Heart left ventricle (tissue), 16 donors: ENCODE measurements around the gene ERMP1. TPM values are rescaled to one million over a fixed set of nuclear protein-coding genes. Genes with fewer than 3 reads are reported as not detected.

Experiments
- ATAC-seq, 4 donors: fragments of 200-7000 bp; cut with Tn5 transposase; one replicate each; pipeline ENCODE4 v1.9.1; 2020 to 2022; ENCODE audit warnings: moderate library complexity in 4 of 4, mild to moderate bottlenecking in 3 of 4, moderate number of reproducible peaks in 1 of 4
- DNase-seq, 5 donors: peaks; one replicate each; pipeline ENCODE4 v3.0.0-alpha.2; 2020
- H3K27ac ChIP-seq, 12 donors: fragments of 200-600 bp; sonication (generic) in 4 of 12; one replicate each; pipeline versions ENCODE4 v1.5.0 to v1.8.0; 2016 to 2022; ENCODE audit warnings: mild to moderate bottlenecking in 2 of 12
- H3K27me3 ChIP-seq, 9 donors: fragments of 200-600 bp; sonication (generic) in 2 of 9; one replicate each; pipeline versions ENCODE4 v1.5.1 to v1.8.0; 2016 to 2022; ENCODE audit warnings: mild to moderate bottlenecking in 3 of 9
- H3K36me3 ChIP-seq, 9 donors: fragments of 200-600 bp; sonication (generic) in 2 of 9; one replicate each; pipeline versions ENCODE4 v1.5.0 to v1.8.0; 2018 to 2022; ENCODE audit warnings: mild to moderate bottlenecking in 2 of 9
- H3K4me1 ChIP-seq, 12 donors: fragments of 200-600 bp; sonication (generic) in 4 of 12; one replicate each; pipeline versions ENCODE4 v1.5.0 to v1.8.0; 2016 to 2022; ENCODE audit warnings: mild to moderate bottlenecking in 3 of 12
- H3K4me3 ChIP-seq, 12 donors: fragments of 200-600 bp; sonication (generic) in 4 of 12; one replicate each; pipeline versions ENCODE4 v1.5.0 to v1.8.0; 2017 to 2022; ENCODE audit warnings: mild to moderate bottlenecking in 9 of 12, moderate library complexity in 4 of 12
- H3K9me3 ChIP-seq, 12 donors: fragments of 200-600 bp; sonication (generic) in 4 of 12; one replicate each; pipeline versions ENCODE4 v1.5.0 to v1.8.0; 2016 to 2022; ENCODE audit warnings: mild to moderate bottlenecking in 1 of 12
- CTCF ChIP-seq, 12 donors: fragments of 200-600 bp; sonication (generic) in 4 of 12; IDR thresholded peaks; one replicate each; pipeline versions ENCODE4 v1.5.0 to v1.8.0; 2018 to 2022; ENCODE audit warnings: antibody characterized with exemption in 12 of 12, mild to moderate bottlenecking in 5 of 12
- POLR2A ChIP-seq, 2 donors: fragments of 450-650 bp; IDR thresholded peaks; one replicate each; pipeline ENCODE4 v1.6.1; 2017; ENCODE audit warnings: antibody characterized with exemption in 2 of 2, mild to moderate bottlenecking in 2 of 2, moderate library complexity in 2 of 2
- WGBS, 4 donors: extraction: QIAGEN DNeasy Blood & Tissue Kit in 2 of 4; methylation state at CpG; one replicate each; pipeline versions ENCODE4 v1.1.5 to v1.1.7; 2013 to 2018; 5-methylcytosine and 5-hydroxymethylcytosine counted together
- intact Hi-C, 10 donors: fragments of 100-400 bp; cut with DNase I; formaldehyde crosslinking; loops; one replicate each; pipeline versions ENCODE4 v1.11.1 to v1.14.2; 2022
- polyA plus RNA-seq, 2 donors: library from polyadenylated mRNA; stranded (reverse); fragments of 200-250 nt; gene quantifications; one replicate each; pipeline ENCODE4 v1.2.3, GENCODE V29; 2013
- total RNA-seq, 9 donors: library from RNA; depleted of rRNA in 2 of 9; stranded (reverse); fragments of >200 nt in 2 of 9; fragmentation: NEBNext Ultra II Directional in 3 of 9; extraction: Animal tissue kit (Norgen Biotek cat#: 25700) in 3 of 9; gene quantifications; one replicate each; pipeline versions ENCODE4 v1.1.0 to v1.2.4, GENCODE V29; 2016 to 2023
- donor health status: ischemic (EF 13 %, LVEDD 7.1; RV severe dilation, severe dysfunction).
- donor health status: healthy with polysubstance abuse.
- donor health status: DM: no; HTN: yes; CAD: no.
- donor health status: DM: no; HTN: no; CAD: no.
- donor health status: ischemic (EF 25% LVEDD 6.9; RV normal size, moderate dysfunction).
- donor health status: ischemic (EF 25% LVEDD 5.7; RV mildly dilated, moderate dysfunction).
- donor health status: healthy.
- donor health status: DM: yes; HTN: yes; CAD: no.
- donor health status: ischemic (EF 35%, LVEDD 5.7; RV mildly dilated, moderate dysfunction).
- donor health status: nonischemic (EF 11% LVEDD 7.7; RV severe dilation, severe dysfunction).
- donor health status: DM: yes; HTN: yes; CAD: no.
- donor health status: PGD.
- donor health status: ischemic (EF 29% LVEDD 5.4; RV normal size, mild dysfunction).
- donor health status: nonischemic (EF 23%, LVEDD 6.1; RV moderate dilation, normal function).

The ERMP1 gene
- total and polyA plus RNA-seq, 11 donors, result 5.8 to 28.7 (median 20.5) TPM

GRCh38 chr9:5864446-5864845, 31.5 kb upstream of the ERMP1 start:
- TF ChIP-seq POLR2A (IDR thresholded peaks at IDR 0.05) (no peak), CTCF (IDR thresholded peaks at IDR 0.05) (no peak)
- intact Hi-C loops, result no loop called here
- Histone ChIP-seq H3K4me1 (peaks cover 0 to 7% (median 0%) of the 10 kb centered on the region in 12 donors), H3K4me3 (no peak overlapping the region), H3K9me3 (no peaks in the 10 kb centered on the region), H3K36me3 (no peaks in the 10 kb centered on the region), H3K27ac (no peak overlapping the region), H3K27me3 (no peaks in the 10 kb centered on the region)
- no peak for ATAC-seq
- no peak for DNase-seq
- WGBS, 4 donors, result 84 to 92% (median 86%) methylated on average over 4 of the region's 4 CpGs

GRCh38 chr9:5863092-5863746, 30.3 kb upstream of the ERMP1 start:
- no peak for TF ChIP-seq CTCF (IDR thresholded peaks at IDR 0.05)
- TF ChIP-seq POLR2A (IDR thresholded peaks at IDR 0.05), result no peak
- no peak overlapping the region for H3K4me3 ChIP-seq
- H3K27me3 ChIP-seq, result no peaks in the 10 kb centered on the region
- WGBS, 4 donors, result 39 to 58% (median 49%) methylated on average over 2 of the region's 2 CpGs
- no peak overlapping the region for H3K27ac ChIP-seq
- no peaks in the 10 kb centered on the region for H3K36me3 ChIP-seq
- peaks cover 0 to 7% (median 0%) of the 10 kb centered on the region in 12 donors for H3K4me1 ChIP-seq
- DNase-seq, result peak in 3 of 5 donors; percentile 32 to 47 (median 40)
- H3K9me3 ChIP-seq, result no peaks in the 10 kb centered on the region
- intact Hi-C loops, result no loop called here
- peak; percentile 85 to 90 (median 88) for ATAC-seq

GRCh38 chr9:5858833-5859232, 25.9 kb upstream of the ERMP1 start:
- TF ChIP-seq CTCF (IDR thresholded peaks at IDR 0.05), result no peak
- no peak for TF ChIP-seq POLR2A (IDR thresholded peaks at IDR 0.05)
- WGBS, 4 donors, result 40 to 48% (median 44%) methylated on average over 3 of the region's 3 CpGs
- H3K4me3 ChIP-seq, result no peak overlapping the region
- intact Hi-C loops, result no loop called here
- H3K27ac ChIP-seq, result no peak overlapping the region
- peak in 2 of 4 donors; percentile 38 to 71 for ATAC-seq
- no peaks in the 10 kb centered on the region for H3K36me3 ChIP-seq
- peaks cover 0 to 7% (median 0%) of the 10 kb centered on the region in 12 donors for H3K4me1 ChIP-seq
- H3K9me3 ChIP-seq, result no peaks in the 10 kb centered on the region
- H3K27me3 ChIP-seq, result no peaks in the 10 kb centered on the region
- no peak for DNase-seq

- Histone ChIP-seq H3K4me3 (no peak overlapping the region), H3K36me3 (no peaks in the 10 kb centered on the region), H3K9me3 (no peaks in the 10 kb centered on the region), H3K27me3 (no peaks in the 10 kb centered on the region), H3K4me1 (peaks cover 0 to 2% (median 0%) of the 10 kb centered on the region in 12 donors), H3K27ac (no peak overlapping the region)
- intact Hi-C loops, result no loop called here
- TF ChIP-seq CTCF (IDR thresholded peaks at IDR 0.05), result no peak
- DNase-seq (no peak), ATAC-seq (no peak)
Measured at GRCh38 chr9:5857928-5858327, 25.0 kb upstream of the ERMP1 start.
